GM19397 (cell line): ENCODE results near the gene STRA6.
"Not testable (repeated sequence)": the region's sequence is repeated elsewhere in the genome, so short reads cannot be mapped to it uniquely, and the experiment has no call there.

Experiments used
- ATAC-seq: cut with Tn5 transposase; IDR thresholded peaks from one replicate; pipeline ENCODE4 v1.9.1; 2021; ENCODE audit warnings: mild to moderate bottlenecking, moderate library complexity; ENCODE audit not compliant: unreplicated experiment

Gene STRA6

DNA sequence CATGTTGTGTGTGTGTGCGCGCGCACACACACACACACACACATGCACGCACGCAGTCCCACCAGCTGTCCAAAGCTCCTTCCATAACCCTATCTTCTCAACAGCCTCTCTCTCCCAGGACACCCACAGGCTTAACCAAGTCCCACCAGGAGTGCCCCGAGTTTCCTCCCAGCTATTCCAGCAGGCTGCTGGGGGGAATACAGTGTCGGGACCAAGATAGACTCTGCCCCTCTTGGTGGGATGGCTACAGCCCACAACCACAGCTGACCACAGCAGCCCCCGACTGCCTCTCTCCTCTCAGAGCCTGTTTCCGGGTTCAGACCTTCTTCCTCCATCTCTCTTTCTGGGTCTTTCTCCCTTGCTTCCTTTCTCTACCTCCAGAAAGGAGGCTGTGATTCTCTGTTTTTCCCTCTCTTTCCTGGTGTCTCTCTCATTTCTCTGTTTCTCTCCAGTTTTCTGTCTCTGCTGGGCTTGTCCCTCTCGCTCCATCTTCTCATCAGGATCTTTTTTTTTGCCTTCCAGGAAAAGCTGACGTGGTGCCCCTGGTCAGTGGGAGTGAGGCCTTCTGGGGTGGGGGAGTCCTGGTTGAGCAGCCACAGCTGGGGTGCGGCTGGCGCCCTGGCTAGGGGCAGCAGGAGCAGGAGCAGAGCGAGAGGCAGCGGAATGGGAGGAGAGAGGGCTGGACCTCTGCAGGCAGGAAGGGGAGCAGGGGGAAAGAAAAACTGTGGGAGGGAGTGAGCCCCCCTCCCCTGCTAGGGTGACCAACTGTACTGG is 32.3 kb downstream of the STRA6 start:
- ATAC-seq, result no peak

DNA sequence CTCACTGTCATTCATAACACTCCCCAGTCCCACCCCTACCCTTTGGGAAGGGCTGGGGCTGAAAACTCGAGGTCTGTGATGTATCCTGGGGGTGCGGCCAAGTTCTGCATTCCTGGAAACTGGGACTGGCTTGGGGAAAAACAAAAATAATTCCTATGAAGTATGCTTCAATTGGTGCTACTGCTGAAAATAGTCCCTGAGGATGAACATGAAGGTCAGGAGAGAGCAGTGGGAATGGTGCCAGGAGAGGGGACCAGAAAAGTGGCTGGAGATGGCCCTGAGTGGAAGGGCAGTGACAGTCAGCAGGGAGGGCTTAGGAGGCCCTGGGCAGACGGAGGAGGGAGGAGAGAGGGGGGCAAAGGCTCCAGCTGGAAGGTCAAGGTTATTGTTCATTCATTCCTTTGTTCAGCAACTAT is 33.9 kb downstream of the STRA6 start:
- ATAC-seq, result no peak

DNA sequence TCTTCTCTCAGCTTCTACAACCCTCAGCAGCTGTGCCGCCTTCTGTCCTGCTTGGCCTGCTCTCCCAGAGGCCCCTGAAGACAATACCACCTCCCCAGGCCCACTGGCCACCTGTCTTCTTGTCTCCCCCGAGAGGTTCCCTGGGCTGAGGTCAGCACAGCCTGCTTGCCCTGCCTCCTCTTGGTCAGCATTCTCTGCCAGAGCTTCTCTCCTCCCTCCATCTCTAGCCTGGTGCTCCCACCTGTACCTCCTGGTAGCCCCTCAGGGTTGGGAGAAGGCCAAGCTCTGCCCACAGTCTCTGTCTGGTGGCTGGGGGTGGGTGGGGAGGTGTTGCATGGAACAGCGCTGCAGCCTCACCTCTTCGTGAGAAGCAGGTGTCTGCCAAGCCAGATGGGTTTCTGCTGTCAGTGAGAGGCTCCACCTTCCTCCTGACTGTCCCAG is 34.7 kb downstream of the STRA6 start:
- ATAC-seq, result no peak

DNA sequence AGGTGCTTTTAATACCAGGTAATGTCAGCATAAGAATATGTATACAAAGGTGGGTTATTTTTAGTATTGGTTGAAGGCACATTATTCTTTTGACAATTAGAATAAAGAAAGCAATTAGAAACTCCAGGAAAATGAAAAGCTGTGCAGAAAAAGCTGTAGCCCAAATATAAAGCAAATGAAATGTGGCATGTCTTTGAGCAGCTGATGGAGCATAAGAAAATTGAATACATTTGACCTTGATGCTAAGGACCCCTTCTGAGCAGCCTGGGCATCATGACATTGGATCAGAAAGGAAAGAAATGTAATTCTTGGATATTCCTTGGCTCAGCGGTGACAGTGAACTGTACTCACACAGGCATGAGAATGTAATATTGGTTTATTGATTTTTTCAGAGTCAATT is 37.1 kb downstream of the STRA6 start:
- no peak for ATAC-seq

GRCh38 chr15:74162195-74162536 is 40.4 kb downstream of the STRA6 start:
- ATAC-seq, result not testable (repeated sequence)

DNA sequence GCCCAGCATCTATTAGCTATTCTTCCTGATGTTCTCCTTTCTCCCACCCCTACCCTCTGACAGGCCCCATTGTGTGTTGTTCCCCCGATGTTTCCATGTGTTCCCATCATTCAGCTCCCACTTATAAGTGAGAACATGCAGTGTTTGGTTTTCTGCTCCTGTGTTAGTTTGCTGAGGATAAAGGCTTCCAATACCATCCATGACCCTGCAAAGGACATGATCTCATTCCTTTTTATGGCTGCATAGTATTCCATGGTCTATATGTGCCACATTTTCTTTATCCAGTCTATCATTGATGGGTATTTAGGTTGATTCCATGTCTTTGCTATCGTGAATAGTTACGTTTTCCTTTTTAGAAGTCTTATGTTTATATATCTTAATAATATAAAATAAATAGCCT is 42.2 kb downstream of the STRA6 start:
- ATAC-seq, result not testable (repeated sequence)

DNA sequence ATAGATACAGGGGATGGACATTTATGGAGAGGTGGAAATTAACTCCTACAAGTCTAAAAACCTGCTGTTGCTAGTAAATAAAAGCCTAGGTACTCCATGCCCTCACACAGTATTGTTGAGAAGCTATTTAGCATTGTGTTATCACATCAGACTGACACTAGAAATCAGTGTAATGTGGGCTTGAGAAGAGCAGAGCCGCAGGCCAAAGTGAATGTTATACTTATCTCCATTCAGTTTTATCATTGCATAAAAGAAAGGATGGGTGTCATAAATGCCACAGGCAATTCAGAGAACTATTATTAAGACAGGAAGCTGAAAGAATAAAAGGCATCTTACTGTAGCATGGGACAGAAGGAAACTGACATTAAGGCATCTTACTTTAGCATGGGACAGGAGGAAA is 42.8 kb downstream of the STRA6 start:
- no peak for ATAC-seq

DNA sequence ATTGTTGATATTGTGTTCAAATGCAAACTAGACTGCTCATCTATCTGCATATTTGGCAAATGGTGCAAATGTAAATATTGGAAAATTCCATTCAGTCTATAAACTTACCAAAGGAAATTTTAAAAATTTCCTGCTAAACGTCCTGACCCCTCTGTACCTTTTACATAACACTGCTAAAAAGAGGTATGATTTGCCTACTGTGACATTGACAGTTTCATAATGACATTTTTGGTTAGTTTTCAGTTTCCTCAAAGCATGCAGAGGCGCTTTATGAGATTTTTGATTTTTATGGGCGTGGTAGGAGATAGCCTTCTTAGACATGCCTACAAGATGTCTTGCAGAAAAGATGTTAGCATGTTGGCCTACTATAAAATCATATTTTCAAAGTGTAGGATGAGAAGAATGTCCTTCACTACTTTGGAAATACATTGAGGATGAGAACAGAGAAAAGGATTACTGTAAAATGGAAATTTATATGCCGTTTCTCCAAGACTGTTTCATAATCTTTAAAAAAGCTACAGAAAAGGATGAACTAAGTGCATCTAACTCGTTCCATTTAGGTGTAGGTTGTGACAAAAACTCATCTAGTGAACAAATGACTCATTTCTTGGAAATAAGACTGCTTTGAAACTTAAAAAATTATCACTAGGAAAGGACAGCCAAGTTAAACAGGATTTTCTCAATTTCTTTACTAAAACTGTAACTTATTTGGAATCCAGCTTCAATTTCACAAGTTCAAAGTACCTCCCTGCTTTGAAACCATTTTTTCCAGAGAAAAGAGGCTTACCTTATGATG is 43.5 kb downstream of the STRA6 start:
- no peak for ATAC-seq

- no peak for ATAC-seq
Observed at GRCh38 chr15:74157868-74158827, 44.4 kb downstream of the STRA6 start.

DNA sequence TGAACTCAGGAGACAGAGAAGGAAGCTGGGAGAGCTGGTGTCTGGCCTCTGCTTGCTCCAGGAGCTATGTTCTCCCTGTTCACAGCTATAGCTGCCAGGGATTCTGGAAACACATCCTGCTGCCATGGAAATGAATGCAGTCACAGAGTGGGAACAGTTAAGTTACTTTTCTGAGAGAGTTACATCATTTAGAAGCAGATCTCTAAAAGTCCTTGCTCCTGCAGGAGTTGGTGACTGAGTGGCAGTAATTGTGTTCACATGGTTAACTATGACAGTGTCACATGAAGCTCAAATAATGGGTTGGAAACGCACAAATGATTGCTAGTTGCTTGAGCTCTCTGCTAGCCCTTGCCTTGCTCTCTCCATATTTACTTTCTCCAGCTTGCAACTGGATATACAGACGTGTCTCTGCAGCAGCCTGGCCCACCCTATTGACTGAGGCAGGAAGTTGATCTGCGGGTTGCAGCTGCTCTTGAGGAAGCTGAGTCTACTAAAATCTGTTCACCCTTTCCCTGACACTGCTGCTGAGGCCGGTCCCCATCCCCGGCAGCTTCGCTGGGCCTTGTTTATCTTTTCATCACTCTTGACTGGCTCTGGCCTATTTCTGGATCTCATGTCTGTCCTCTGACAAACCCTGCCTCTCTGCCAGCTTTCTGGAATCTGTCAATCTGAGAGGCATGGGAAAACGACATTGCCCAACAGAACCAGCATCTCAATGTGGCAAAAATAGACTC is 45.7 kb downstream of the STRA6 start:
- no peak for ATAC-seq

GRCh38 chr15:74155766-74156417 is 46.7 kb downstream of the STRA6 start:
- no peak for ATAC-seq

DNA sequence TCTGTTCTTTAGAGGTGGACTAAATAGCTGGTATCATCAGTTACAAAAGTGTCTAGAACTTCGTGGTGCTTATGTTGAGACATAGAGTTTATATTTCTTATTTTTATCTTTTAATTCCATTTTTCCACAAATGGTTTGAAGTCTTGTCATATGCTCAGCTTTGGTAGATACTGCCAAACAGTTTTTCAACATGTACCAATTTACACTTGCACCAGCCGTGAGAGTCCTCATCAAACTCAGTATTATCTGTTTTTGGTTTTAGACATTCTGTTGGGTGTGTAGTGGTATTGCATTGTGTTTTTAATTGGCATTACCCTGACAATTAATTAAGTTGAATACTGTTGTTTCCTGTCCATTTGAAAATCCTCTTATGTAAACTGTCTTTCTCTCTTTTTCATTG is 55.5 kb downstream of the STRA6 start:
- ATAC-seq, result no peak

- no peak for ATAC-seq
Observed at GRCh38 chr15:74146277-74146800, 56.2 kb downstream of the STRA6 start.

DNA sequence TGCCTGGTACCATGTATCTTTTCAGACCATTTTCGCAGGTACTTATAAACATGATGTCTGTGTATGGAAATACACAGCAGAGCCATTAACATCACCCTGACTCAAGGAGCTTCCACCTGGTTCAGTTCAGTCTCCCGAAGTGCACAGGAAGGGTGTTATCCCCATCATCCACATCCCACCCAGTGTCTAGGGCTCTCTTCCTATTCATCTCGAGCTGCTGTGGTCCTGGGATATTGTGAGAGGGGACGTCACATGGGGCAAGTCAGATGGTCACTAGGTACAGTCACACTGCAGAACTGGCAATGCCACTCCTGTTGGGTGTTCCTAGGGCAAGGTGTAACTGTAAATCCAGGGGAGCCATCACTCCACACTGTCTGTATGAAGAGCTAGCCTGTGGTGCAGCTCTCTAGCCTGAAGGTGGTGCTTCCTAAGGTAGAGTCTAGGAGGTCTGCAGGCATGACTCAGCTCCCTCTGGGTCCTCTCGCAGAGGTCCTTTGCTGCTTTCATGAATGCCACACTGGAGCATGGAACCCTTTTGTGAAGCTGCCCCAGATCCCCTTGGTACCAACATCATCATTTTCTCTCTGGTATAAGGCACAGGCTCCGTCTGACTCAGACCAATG is 58.3 kb downstream of the STRA6 start:
- ATAC-seq, result no peak

- no peak for ATAC-seq
Observed at GRCh38 chr15:74141591-74141990, 61.0 kb downstream of the STRA6 start.

- no peak for ATAC-seq
Observed at GRCh38 chr15:74138642-74139041, 63.9 kb downstream of the STRA6 start.

DNA sequence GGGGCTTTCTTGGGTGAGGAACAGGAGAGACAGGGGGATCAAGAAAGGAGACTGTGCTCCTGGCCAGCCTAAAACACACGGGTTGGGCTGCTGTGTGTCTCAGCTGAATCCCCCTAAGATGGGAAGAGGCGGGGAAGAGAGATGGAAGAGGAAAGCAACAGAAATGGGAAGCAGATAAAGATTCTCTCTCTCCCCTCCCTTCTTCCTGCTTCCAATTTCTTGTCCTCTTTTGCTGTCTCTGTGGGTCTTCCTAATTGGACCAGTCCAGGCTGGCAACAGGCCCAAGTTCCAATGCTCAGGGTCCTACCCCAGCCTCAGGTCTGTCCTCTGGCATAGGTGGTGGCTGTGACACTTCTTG is 65.1 kb downstream of the STRA6 start:
- ATAC-seq, result no peak

GRCh38 chr15:74136814-74137536 is 65.6 kb downstream of the STRA6 start:
- no peak for ATAC-seq

DNA sequence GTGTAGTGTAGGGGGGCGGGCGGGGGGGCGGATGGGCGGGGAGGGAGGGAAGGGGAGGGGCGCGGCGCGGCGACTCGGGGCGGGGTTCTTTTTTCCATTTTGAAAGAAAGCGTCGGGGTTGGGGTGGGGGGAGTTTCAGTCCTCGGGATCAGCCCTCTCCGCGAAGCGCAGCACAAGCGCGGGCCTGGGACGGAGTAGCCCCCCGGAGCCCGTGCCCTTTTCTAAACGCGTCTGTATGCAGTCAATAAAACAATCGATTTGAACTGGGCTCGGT is 66.1 kb downstream of the STRA6 start:
- no peak for ATAC-seq
